GM12891 (cell line): ENCODE results near the gene JPH3.

Source experiments
- POLR2A ChIP-seq: IDR thresholded peaks from 2 replicates; pipeline ENCODE4 v1.6.1; 2011; ENCODE audit warnings: low read depth, low read length, control low read depth
- POLR2AphosphoS5 ChIP-seq: IDR thresholded peaks from 2 replicates; pipeline ENCODE4 v1.6.1; 2011; ENCODE audit warnings: low read depth, low read length, control low read depth
- POU2F2 ChIP-seq: IDR thresholded peaks from 2 replicates; pipeline ENCODE4 v1.6.1; 2011; ENCODE audit warnings: low read depth, mild to moderate bottlenecking, control low read depth, low read length, moderate library complexity
- SPI1 ChIP-seq: IDR thresholded peaks from 2 replicates; pipeline ENCODE4 v1.6.1; 2011; ENCODE audit warnings: low read depth, low read length, control low read depth
- TAF1 ChIP-seq: IDR thresholded peaks from 2 replicates; pipeline ENCODE4 v1.6.1; 2011; ENCODE audit warnings: low read depth, low read length, control low read depth

- TF ChIP-seq POLR2A (no peak), POLR2AphosphoS5 (no peak), TAF1 (no peak), POU2F2 (no peak), SPI1 (no peak)
Observed at GRCh38 chr16:87608400-87608985, 6.2 kb downstream of the JPH3 start.
